Heart right ventricle (tissue), 16 donors: ENCODE measurements around the gene NAV3. TPM values are rescaled to one million over a fixed set of nuclear protein-coding genes. Genes with fewer than 3 reads are reported as not detected.

ENCODE experiments used
- ATAC-seq, 8 donors: fragments of 200-7000 bp; cut with Tn5 transposase; one replicate each; pipeline ENCODE4 v1.9.1; 2020; ENCODE audit warnings: mild to moderate bottlenecking in 8 of 8, moderate library complexity in 8 of 8, moderate number of reproducible peaks in 1 of 8
- DNase-seq, 2 donors: peaks; one replicate each; pipeline ENCODE4 v3.0.0-alpha.2; 2020
- H3K27ac ChIP-seq, 10 donors: fragments of 200-600 bp; sonication (generic) in 2 of 10; one replicate each; pipeline versions ENCODE4 v1.5.0 to v1.8.0; 2020 to 2022; ENCODE audit warnings: mild to moderate bottlenecking in 3 of 10
- H3K27me3 ChIP-seq, 7 donors: fragments of 200-600 bp; one replicate each; pipeline ENCODE4 v1.8.0; 2021 to 2022; ENCODE audit warnings: mild to moderate bottlenecking in 2 of 7
- H3K36me3 ChIP-seq, 9 donors: fragments of 200-600 bp; sonication (generic) in 1 of 9; one replicate each; pipeline versions ENCODE4 v1.5.0 to v1.8.0; 2020 to 2022; ENCODE audit warnings: mild to moderate bottlenecking in 2 of 9
- H3K4me1 ChIP-seq, 9 donors: fragments of 200-600 bp; sonication (generic) in 1 of 9; one replicate each; pipeline versions ENCODE4 v1.5.0 to v1.8.0; 2020 to 2022; ENCODE audit warnings: mild to moderate bottlenecking in 4 of 9
- H3K4me3 ChIP-seq, 10 donors: fragments of 200-600 bp; sonication (generic) in 2 of 10; one replicate each; pipeline versions ENCODE4 v1.5.0 to v1.8.0; 2020 to 2022; ENCODE audit warnings: mild to moderate bottlenecking in 7 of 10, moderate library complexity in 2 of 10
- H3K9me3 ChIP-seq, 11 donors: fragments of 200-600 bp in 10 of 11; sonication (generic) in 2 of 11; one replicate each; pipeline versions ENCODE4 v1.5.0 to v1.8.0; 2013 to 2022; ENCODE audit warnings: mild to moderate bottlenecking in 2 of 11, control low read depth in 1 of 11, moderate library complexity in 1 of 11
- CTCF ChIP-seq, 9 donors: fragments of 200-600 bp; sonication (generic) in 2 of 9; IDR thresholded peaks; one replicate each; pipeline versions ENCODE4 v1.5.0 to v1.8.0; 2021 to 2022; ENCODE audit warnings: antibody characterized with exemption in 9 of 9, mild to moderate bottlenecking in 5 of 9, moderate library complexity in 1 of 9
- WGBS, 2 donors: extraction: QIAGEN DNeasy Blood & Tissue Kit; methylation state at CpG; one replicate each; pipeline ENCODE4 v1.1.7; 2013; ENCODE audit warnings: inconsistent platforms in 1 of 2; 5-methylcytosine and 5-hydroxymethylcytosine counted together
- intact Hi-C, 10 donors: fragments of 100-400 bp; cut with DNase I; formaldehyde crosslinking; loops; one replicate each; pipeline versions ENCODE4 v1.11.1 to v1.14.2; 2022
- polyA plus RNA-seq, 2 donors: library from polyadenylated mRNA; stranded (reverse); fragments of 200-250 nt; gene quantifications; one replicate each; pipeline ENCODE4 v1.2.3, GENCODE V29; 2013
- total RNA-seq, 10 donors: library from RNA; stranded (reverse); fragmentation: NEBNext Ultra II Directional in 3 of 10; extraction: Animal tissue kit (Norgen Biotek cat#: 25700) in 3 of 10; gene quantifications; one replicate each; pipeline versions ENCODE4 v1.2.1 to v1.2.4, GENCODE V29; 2021 to 2023
- donor health status: Arrhythmogenic right ventricular cardiomyopathy.
- donor health status: ischemic (EF 13 %, LVEDD 7.1; RV severe dilation, severe dysfunction).
- donor health status: healthy with polysubstance abuse.
- donor health status: DM: no; HTN: yes; CAD: no.
- donor health status: DM: no; HTN: no; CAD: no.
- donor health status: ischemic (EF 25% LVEDD 6.9; RV normal size, moderate dysfunction).
- donor health status: ischemic (EF 25% LVEDD 5.7; RV mildly dilated, moderate dysfunction).
- donor health status: healthy.
- donor health status: DM: yes; HTN: yes; CAD: no.
- donor health status: Ischemic cardiomyopathy.
- donor health status: ischemic (EF 35%, LVEDD 5.7; RV mildly dilated, moderate dysfunction).
- donor health status: nonischemic (EF 11% LVEDD 7.7; RV severe dilation, severe dysfunction).
- donor health status: DM: yes; HTN: yes; CAD: no.
- donor health status: PGD.
- donor health status: ischemic (EF 29% LVEDD 5.4; RV normal size, mild dysfunction).
- donor health status: nonischemic (EF 23%, LVEDD 6.1; RV moderate dilation, normal function).

NAV3 gene
- total and polyA plus RNA-seq, 12 donors, result 0.91 to 7.6 (median 4.6) TPM

DNA sequence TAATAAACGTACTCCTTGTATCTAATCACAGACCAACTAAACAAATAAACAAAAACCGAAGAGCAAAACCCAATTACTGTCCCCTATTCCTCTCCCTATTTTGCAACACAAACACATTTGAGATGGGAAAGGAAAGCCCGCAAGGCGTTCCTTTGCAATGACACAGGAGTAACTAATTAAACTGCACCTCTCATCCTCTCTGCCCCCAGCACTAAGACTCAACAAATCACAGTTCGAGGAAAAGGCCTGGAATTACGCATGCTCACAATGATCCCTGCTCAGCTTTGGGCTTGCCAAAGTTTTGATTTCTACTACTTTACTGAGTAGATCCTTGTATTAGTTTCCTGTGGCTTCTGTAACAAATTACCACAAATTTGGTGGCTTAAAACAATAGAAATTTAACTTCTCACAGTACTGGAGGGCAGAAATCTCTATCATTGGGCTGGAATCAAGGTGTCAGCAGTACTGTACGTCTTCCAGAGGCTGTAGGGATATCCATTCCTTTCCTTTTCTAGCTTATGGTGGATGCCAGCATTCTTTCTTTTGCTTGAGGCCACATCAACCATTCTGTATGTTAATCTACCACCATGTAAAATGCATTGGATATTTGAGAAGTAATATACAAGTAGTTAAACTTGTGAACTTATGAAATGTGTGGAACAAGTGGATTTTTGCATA lies 123.0 kb downstream of the NAV3 start:
- DNase-seq (no peak), ATAC-seq (no peak)
- Histone ChIP-seq H3K36me3 (no peaks in the 10 kb centered on the region), H3K27me3 (no peaks in the 10 kb centered on the region), H3K27ac (no peak overlapping the region), H3K4me3 (no peak overlapping the region), H3K4me1 (no peaks in the 10 kb centered on the region), H3K9me3 (no peaks in the 10 kb centered on the region)
- 91 to 92% methylated on average over 7 of the region's 7 CpGs for WGBS, 2 donors
- intact Hi-C loops, result no loop called here
- no peak for TF ChIP-seq CTCF (IDR thresholded peaks at IDR 0.05)

DNA sequence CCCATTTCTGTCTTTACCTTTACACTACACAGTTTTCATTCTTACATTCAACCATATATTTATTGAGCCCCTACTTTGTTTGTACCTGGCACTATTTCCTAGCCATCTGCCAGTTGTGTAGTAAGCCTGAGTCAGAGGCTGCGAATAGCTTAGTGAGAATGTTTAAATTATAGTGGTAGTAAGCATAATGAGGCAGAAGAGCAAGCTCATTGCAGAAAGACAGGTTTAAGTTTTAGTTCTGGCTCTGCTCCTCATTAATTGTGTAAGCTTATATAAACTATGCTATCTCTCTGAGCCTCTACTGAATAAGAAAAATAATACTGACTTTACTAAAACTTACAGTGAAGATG lies 123.5 kb downstream of the NAV3 start:
- ATAC-seq, result no peak
- no peak overlapping the region for H3K27ac ChIP-seq
- no peaks in the 10 kb centered on the region for H3K36me3 ChIP-seq
- TF ChIP-seq CTCF (IDR thresholded peaks at IDR 0.05), result no peak
- no peak overlapping the region for H3K4me3 ChIP-seq
- intact Hi-C loops, result no loop called here
- DNase-seq, result no peak
- no peaks in the 10 kb centered on the region for H3K9me3 ChIP-seq
- no peaks in the 10 kb centered on the region for H3K4me1 ChIP-seq
- H3K27me3 ChIP-seq, result no peaks in the 10 kb centered on the region
- 95 to 100% methylated on average over 1 of the region's 1 CpG for WGBS, 2 donors

DNA sequence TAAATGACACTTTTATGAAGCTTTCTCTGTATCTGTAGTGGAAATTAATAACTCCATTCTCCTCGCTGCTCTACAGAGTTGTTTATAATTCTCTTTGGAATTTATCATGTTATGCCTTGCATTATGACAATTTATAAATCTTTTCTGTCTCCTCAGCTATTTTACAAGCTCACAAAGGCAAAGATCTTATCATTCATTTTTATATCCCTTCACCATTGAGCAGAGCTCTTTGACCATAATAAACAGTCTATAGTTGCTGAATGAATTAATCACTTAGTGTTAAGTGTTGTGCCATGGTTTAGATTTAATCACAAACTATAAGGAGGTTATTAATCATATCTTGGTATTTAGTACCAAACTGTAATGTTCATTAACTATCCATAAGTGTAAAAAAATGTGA lies 126.4 kb downstream of the NAV3 start:
- H3K27me3 ChIP-seq, result no peaks in the 10 kb centered on the region
- no peak for DNase-seq
- no peaks in the 10 kb centered on the region for H3K9me3 ChIP-seq
- TF ChIP-seq CTCF (IDR thresholded peaks at IDR 0.05), result no peak
- H3K4me3 ChIP-seq, result no peak overlapping the region
- 86 to 95% methylated on average over 1 of the region's 1 CpG for WGBS, 2 donors
- intact Hi-C loops, result no loop called here
- no peaks in the 10 kb centered on the region for H3K4me1 ChIP-seq
- ATAC-seq, result no peak
- H3K36me3 ChIP-seq, result no peaks in the 10 kb centered on the region
- no peak overlapping the region for H3K27ac ChIP-seq

GRCh38 chr12:77963576-77964178 lies 133.0 kb downstream of the NAV3 start:
- no peak overlapping the region for H3K4me3 ChIP-seq
- H3K36me3 ChIP-seq, result no peaks in the 10 kb centered on the region
- ATAC-seq (no peak), DNase-seq (no peak)
- WGBS, 2 donors, result 87 to 94% methylated on average over 2 of the region's 2 CpGs
- intact Hi-C loops, result no loop called here
- no peaks in the 10 kb centered on the region for H3K9me3 ChIP-seq
- no peaks in the 10 kb centered on the region for H3K27me3 ChIP-seq
- no peak overlapping the region for H3K27ac ChIP-seq
- H3K4me1 ChIP-seq, result no peaks in the 10 kb centered on the region
- TF ChIP-seq CTCF (IDR thresholded peaks at IDR 0.05), result no peak
